Sigmoid colon (tissue), 4 donors: ENCODE results near the gene CPS1.

Source experiments
- CTCF ChIP-seq, 4 experiments: fragments of 450-650 bp in 3 of 4; fragments of 200-600 bp in 1 of 4; IDR thresholded peaks; one replicate each; pipeline ENCODE4 v1.5.1; 2016 to 2019; ENCODE audit warnings: antibody characterized with exemption in 4 of 4, mild to moderate bottlenecking in 3 of 4, moderate library complexity in 2 of 4
- POLR2A ChIP-seq, 2 donors: fragments of 450-650 bp; IDR thresholded peaks; one replicate each; pipeline ENCODE4 v1.6.1; 2016; ENCODE audit warnings: antibody characterized with exemption in 2 of 2, mild to moderate bottlenecking in 2 of 2, moderate library complexity in 2 of 2
- POLR2AphosphoS5 ChIP-seq, 4 donors: sonication (generic); formaldehyde crosslinking; IDR thresholded peaks; one replicate each; pipeline ENCODE4 v1.6.1; 2017; ENCODE audit warnings: antibody characterized with exemption in 4 of 4

GRCh38 chr2:210715560-210716082 lies 159.2 kb downstream of the CPS1 start:
- TF ChIP-seq POLR2A (IDR thresholded peaks at IDR 0.05) (no peak), CTCF (IDR thresholded peaks at IDR 0.05) (no peak), POLR2AphosphoS5 (IDR thresholded peaks at IDR 0.05) (no peak)
